Measurements from ENCODE around the gene CCDC88C.

CCDC88C gene

DNA sequence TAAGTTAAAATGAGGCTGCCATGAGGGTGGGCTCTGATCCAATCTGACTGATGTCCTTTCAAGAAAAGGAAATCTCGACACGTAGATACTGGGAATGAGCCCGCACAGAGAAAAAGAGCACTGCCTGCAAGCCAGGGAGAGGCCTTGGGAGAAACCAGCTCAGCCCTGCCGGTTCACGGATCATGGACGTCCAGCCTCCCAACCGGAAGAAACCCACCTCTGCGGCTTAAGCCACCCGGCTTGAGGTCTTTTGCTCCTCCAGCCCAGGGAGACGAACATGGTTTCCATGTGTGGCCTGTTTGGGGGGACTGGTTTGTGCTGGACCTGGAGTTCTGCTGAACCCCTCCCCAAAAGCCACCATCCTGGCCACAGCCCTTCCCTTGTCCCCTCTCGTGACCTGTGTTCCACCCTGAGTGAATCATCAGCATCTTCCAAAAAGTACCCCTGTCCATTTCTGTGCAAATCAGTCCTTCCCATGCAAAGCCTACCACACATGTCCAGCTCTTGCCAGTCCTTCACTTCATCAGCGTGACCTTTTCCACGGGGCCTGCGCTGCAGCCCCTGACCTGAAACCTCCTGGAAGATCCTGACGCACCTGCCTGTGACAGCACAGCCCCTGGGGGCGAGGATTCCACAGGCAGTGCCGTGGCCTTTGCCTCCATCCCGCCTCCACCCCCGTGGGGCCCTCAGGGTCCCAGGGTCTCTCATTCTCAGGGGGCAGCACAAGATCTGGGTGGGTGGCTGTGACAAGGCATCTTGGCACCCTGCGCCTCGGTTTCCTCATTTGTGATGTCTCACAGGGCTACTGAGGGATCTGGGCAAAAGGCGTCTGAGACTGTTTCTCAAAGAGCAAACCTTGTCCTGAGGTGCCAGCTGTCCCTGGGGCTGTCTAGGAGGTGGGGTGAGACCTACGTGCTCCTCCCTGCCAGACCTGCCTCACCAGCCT is 121.5 kb downstream of the CCDC88C start:
- peaks cover 0 to 73% (median 46%) of the 10 kb centered on the region in 5 donors for H3K36me3 ChIP-seq (ENCODE audit: control insufficient read depth in 5 of 5, insufficient read depth in 5 of 5, low read length in 5 of 5)
- no peak overlapping the region for H3K9ac ChIP-seq (ENCODE audit: low read length in 5 of 5)
- H3K27ac ChIP-seq (ENCODE audit: low read depth, low read length) = no peak overlapping the region
- H3K27me3 ChIP-seq (ENCODE audit: control insufficient read depth in 5 of 5, insufficient read depth in 4 of 5, low read length in 5 of 5) = no peaks in the 10 kb centered on the region
- no peak overlapping the region for H3K4me3 ChIP-seq (ENCODE audit: low read depth in 1 of 5, low read length in 5 of 5)
- no peaks in the 10 kb centered on the region for H3K4me1 ChIP-seq (ENCODE audit: control insufficient read depth in 5 of 5, insufficient read depth in 5 of 5, low read length in 5 of 5)
- no peaks in the 10 kb centered on the region for H3K9me3 ChIP-seq (ENCODE audit: control insufficient read depth in 5 of 5, low read length in 5 of 5)

DNA sequence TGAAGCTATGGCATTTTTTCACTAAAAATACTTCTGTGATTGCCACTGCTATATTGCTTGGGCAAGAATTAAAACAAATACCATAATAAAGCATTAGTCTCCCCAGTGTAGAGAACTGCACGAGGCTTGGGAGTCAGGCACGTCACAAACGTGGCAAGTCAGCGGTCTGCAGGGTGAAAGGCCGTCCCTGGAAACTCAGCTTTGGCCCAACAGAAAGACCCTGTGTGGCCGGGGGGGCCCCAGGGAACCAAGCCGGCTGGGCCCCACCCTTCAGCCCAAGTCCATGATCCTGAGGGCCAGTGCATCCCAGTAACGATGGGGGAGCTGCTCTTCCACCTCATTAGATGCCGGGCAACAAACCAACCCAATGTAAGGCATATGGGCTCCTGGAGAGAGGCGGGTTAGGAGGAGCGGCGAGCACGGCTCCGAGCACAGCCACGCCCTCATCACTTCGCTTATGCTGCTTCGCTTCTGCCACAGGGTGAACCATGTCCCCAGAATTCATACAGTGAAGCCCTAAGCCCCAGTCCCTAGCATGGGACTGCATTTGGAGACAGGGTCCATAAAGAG is 122.3 kb downstream of the CCDC88C start:
- H3K9ac ChIP-seq (ENCODE audit: low read length in 5 of 5) = no peak overlapping the region
- no peak overlapping the region for H3K27ac ChIP-seq (ENCODE audit: low read depth, low read length)
- H3K36me3 ChIP-seq (ENCODE audit: control insufficient read depth in 5 of 5, insufficient read depth in 5 of 5, low read length in 5 of 5) = peaks cover 0 to 70% (median 46%) of the 10 kb centered on the region in 5 donors
- H3K9me3 ChIP-seq (ENCODE audit: control insufficient read depth in 5 of 5, low read length in 5 of 5) = no peaks in the 10 kb centered on the region
- no peak overlapping the region for H3K4me3 ChIP-seq (ENCODE audit: low read depth in 1 of 5, low read length in 5 of 5)
- no peaks in the 10 kb centered on the region for H3K4me1 ChIP-seq (ENCODE audit: control insufficient read depth in 5 of 5, insufficient read depth in 5 of 5, low read length in 5 of 5)
- H3K27me3 ChIP-seq (ENCODE audit: control insufficient read depth in 5 of 5, insufficient read depth in 4 of 5, low read length in 5 of 5) = no peaks in the 10 kb centered on the region

DNA sequence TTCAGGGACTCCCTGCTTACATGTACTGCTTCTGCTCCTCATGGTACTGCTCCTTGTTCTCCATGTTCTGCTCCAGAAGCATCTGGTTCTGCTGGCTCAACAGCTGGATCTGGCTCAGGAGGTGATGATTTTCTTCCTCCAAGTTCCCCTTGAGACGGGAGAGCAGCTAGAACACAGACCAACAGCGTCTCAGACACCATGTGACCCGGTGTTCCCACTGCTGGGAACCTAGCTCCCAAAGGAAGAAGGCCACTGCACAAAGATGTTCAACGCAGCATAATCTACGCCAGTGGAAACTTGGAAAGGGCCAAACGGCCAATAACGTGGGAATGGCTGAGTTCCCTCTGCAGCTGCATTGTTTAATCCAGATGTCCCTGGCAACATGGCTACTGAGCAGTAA is 123.5 kb downstream of the CCDC88C start:
- no peak overlapping the region for H3K9ac ChIP-seq (ENCODE audit: low read length in 5 of 5)
- no peaks in the 10 kb centered on the region for H3K4me1 ChIP-seq (ENCODE audit: control insufficient read depth in 5 of 5, insufficient read depth in 5 of 5, low read length in 5 of 5)
- H3K4me3 ChIP-seq (ENCODE audit: low read depth in 1 of 5, low read length in 5 of 5) = no peak overlapping the region
- no peak overlapping the region for H3K27ac ChIP-seq (ENCODE audit: low read depth, low read length)
- peaks cover 0 to 70% (median 40%) of the 10 kb centered on the region in 5 donors for H3K36me3 ChIP-seq (ENCODE audit: control insufficient read depth in 5 of 5, insufficient read depth in 5 of 5, low read length in 5 of 5)
- no peaks in the 10 kb centered on the region for H3K27me3 ChIP-seq (ENCODE audit: control insufficient read depth in 5 of 5, insufficient read depth in 4 of 5, low read length in 5 of 5)
- no peaks in the 10 kb centered on the region for H3K9me3 ChIP-seq (ENCODE audit: control insufficient read depth in 5 of 5, low read length in 5 of 5)

DNA sequence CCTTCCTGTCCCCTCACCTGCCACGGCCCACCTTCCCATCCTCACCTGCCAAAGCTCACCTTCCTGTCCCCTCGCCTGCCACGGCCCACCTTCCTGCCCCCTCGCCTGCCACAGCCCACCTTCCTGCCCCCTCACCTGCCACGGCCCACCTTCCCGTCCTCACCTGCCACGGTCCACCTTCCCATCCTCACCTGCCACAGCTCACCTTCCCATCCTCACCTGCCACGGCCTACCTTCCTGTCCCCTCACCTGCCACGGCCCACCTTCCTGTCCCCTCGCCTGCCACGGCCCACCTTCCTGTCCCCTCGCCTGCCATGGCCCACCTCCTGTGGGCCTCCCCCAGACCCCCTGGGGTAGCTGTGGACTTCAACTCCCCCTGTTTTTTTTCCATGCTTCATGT is 124.3 kb downstream of the CCDC88C start:
- H3K9me3 ChIP-seq (ENCODE audit: control insufficient read depth in 5 of 5, low read length in 5 of 5) = no peaks in the 10 kb centered on the region
- no peak overlapping the region for H3K4me3 ChIP-seq (ENCODE audit: low read depth in 1 of 5, low read length in 5 of 5)
- H3K9ac ChIP-seq (ENCODE audit: low read length in 5 of 5) = no peak overlapping the region
- no peaks in the 10 kb centered on the region for H3K4me1 ChIP-seq (ENCODE audit: control insufficient read depth in 5 of 5, insufficient read depth in 5 of 5, low read length in 5 of 5)
- H3K27me3 ChIP-seq (ENCODE audit: control insufficient read depth in 5 of 5, insufficient read depth in 4 of 5, low read length in 5 of 5) = no peaks in the 10 kb centered on the region
- peaks cover 0 to 75% (median 44%) of the 10 kb centered on the region in 5 donors for H3K36me3 ChIP-seq (ENCODE audit: control insufficient read depth in 5 of 5, insufficient read depth in 5 of 5, low read length in 5 of 5)
- H3K27ac ChIP-seq (ENCODE audit: low read depth, low read length) = no peak overlapping the region

DNA sequence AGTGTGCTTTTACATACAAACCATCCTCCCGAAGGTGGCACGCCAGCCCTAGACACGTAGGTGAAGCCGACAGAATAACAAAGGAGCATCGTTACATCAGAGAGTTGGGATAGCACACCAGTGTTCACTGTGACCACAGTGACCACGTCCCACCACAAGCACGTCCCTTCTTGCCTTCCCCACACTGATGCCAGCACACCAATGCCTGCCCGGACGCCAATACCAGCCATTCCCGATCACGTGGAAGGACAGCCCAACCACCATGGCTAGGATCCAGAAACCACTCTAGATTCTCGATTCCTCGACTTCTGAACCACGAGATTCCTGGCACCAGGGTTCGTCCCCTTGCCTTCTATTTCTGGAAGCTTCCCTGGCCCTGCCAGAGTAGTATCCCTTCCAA is 125.1 kb downstream of the CCDC88C start:
- H3K9ac ChIP-seq (ENCODE audit: low read length in 5 of 5) = no peak overlapping the region
- H3K36me3 ChIP-seq (ENCODE audit: control insufficient read depth in 5 of 5, insufficient read depth in 5 of 5, low read length in 5 of 5) = peaks cover 0 to 81% (median 51%) of the 10 kb centered on the region in 5 donors
- no peaks in the 10 kb centered on the region for H3K4me1 ChIP-seq (ENCODE audit: control insufficient read depth in 5 of 5, insufficient read depth in 5 of 5, low read length in 5 of 5)
- no peaks in the 10 kb centered on the region for H3K27me3 ChIP-seq (ENCODE audit: control insufficient read depth in 5 of 5, insufficient read depth in 4 of 5, low read length in 5 of 5)
- no peak overlapping the region for H3K4me3 ChIP-seq (ENCODE audit: low read depth in 1 of 5, low read length in 5 of 5)
- no peaks in the 10 kb centered on the region for H3K9me3 ChIP-seq (ENCODE audit: control insufficient read depth in 5 of 5, low read length in 5 of 5)
- no peak overlapping the region for H3K27ac ChIP-seq (ENCODE audit: low read depth, low read length)

DNA sequence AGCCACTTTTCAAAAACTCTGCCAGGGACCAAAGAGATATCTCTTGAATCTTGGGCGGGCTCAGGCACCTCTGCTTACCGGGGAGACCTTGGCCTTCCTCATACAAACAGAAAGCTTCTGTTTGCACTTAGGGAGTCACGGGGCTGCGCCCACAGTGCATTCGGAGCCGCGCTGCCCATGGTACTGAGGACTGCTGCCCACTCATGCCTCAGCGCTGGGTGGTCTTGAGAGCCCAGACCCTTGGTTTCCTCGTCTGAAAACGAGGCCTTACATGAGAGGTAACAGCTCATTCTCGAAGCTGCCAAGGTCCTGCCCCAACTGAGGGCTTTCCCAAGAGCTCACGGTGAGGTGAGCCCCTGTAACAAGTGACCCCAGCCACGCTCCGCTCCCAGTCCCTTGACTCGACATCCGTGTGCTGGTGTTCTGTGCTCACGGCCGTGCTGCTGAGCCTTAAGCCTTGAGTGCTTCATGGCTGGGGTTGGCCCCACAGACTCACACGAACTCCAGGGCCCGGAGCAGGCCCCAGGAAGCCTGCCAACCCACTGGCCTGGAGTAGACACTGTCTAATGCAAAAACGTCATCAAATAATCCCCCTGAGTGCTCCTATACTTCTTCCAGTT is 125.7 kb downstream of the CCDC88C start:
- H3K36me3 ChIP-seq (ENCODE audit: control insufficient read depth in 5 of 5, insufficient read depth in 5 of 5, low read length in 5 of 5) = peaks cover 0 to 78% (median 48%) of the 10 kb centered on the region in 5 donors
- no peaks in the 10 kb centered on the region for H3K4me1 ChIP-seq (ENCODE audit: control insufficient read depth in 5 of 5, insufficient read depth in 5 of 5, low read length in 5 of 5)

DNA sequence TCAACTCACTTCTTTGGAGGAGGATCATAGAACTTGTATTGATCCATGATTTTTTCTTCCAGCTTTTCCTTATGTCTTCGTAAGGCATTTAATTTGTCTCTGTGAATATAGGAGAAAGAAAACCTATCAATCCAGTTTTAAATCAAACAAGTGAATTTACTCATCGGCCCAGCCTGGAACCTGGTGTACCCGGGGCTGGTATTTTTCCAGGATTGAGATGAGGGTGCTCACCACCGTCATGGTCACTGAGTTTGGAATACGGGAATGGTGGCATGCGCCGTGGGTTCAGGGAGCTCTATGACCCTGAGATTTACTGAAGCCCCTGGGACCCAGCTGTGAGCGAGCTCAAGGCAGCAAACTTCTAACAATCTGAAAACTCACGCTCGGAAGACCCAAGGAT is 126.6 kb downstream of the CCDC88C start:
- no peak overlapping the region for H3K4me3 ChIP-seq (ENCODE audit: low read depth in 1 of 5, low read length in 5 of 5)
- H3K27ac ChIP-seq (ENCODE audit: low read depth, low read length) = no peak overlapping the region
- no peaks in the 10 kb centered on the region for H3K4me1 ChIP-seq (ENCODE audit: control insufficient read depth in 5 of 5, insufficient read depth in 5 of 5, low read length in 5 of 5)
- H3K9ac ChIP-seq (ENCODE audit: low read length in 5 of 5) = no peak overlapping the region
- no peaks in the 10 kb centered on the region for H3K27me3 ChIP-seq (ENCODE audit: control insufficient read depth in 5 of 5, insufficient read depth in 4 of 5, low read length in 5 of 5)
- no peaks in the 10 kb centered on the region for H3K9me3 ChIP-seq (ENCODE audit: control insufficient read depth in 5 of 5, low read length in 5 of 5)
- H3K36me3 ChIP-seq (ENCODE audit: control insufficient read depth in 5 of 5, insufficient read depth in 5 of 5, low read length in 5 of 5) = peaks cover 0 to 69% (median 39%) of the 10 kb centered on the region in 5 donors

More for the DNA sequence above, 125.7 kb downstream of the CCDC88C start:
- no peak overlapping the region for H3K4me3 ChIP-seq (ENCODE audit: low read depth in 1 of 5, low read length in 5 of 5)
- no peak overlapping the region for H3K9ac ChIP-seq (ENCODE audit: low read length in 5 of 5)
- no peak overlapping the region for H3K27ac ChIP-seq (ENCODE audit: low read depth, low read length)
- no peaks in the 10 kb centered on the region for H3K9me3 ChIP-seq (ENCODE audit: control insufficient read depth in 5 of 5, low read length in 5 of 5)
- no peaks in the 10 kb centered on the region for H3K27me3 ChIP-seq (ENCODE audit: control insufficient read depth in 5 of 5, insufficient read depth in 4 of 5, low read length in 5 of 5)

DNA sequence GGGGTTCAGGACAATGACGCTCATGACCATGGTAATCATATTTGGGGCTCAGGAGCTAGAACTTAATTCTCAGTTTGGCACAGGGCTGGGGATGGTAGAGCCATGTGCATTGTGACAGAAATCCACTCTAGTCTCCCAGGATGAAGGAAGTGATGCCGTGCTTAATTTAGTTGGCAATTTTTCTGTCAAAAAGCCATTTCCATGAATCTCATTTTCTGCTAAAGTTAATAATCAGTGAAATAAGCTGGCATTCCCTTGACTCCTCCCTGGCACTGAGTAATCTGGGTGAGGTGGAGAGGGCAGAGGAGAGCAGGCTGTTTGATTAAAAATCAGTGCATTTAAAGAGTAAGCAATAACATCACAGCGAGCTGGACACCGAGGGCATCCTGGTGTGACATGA is 128.2 kb downstream of the CCDC88C start:
- Histone ChIP-seq H3K36me3 (ENCODE audit: control insufficient read depth in 5 of 5, insufficient read depth in 5 of 5, low read length in 5 of 5) (peaks cover 0 to 70% (median 43%) of the 10 kb centered on the region in 5 donors), H3K9me3 (ENCODE audit: control insufficient read depth in 5 of 5, low read length in 5 of 5) (no peaks in the 10 kb centered on the region), H3K9ac (ENCODE audit: low read length in 5 of 5) (no peak overlapping the region), H3K4me1 (ENCODE audit: control insufficient read depth in 5 of 5, insufficient read depth in 5 of 5, low read length in 5 of 5) (no peaks in the 10 kb centered on the region), H3K27ac (ENCODE audit: low read depth, low read length) (no peak overlapping the region), H3K27me3 (ENCODE audit: control insufficient read depth in 5 of 5, insufficient read depth in 4 of 5, low read length in 5 of 5) (no peaks in the 10 kb centered on the region), H3K4me3 (ENCODE audit: low read depth in 1 of 5, low read length in 5 of 5) (no peak overlapping the region)

DNA sequence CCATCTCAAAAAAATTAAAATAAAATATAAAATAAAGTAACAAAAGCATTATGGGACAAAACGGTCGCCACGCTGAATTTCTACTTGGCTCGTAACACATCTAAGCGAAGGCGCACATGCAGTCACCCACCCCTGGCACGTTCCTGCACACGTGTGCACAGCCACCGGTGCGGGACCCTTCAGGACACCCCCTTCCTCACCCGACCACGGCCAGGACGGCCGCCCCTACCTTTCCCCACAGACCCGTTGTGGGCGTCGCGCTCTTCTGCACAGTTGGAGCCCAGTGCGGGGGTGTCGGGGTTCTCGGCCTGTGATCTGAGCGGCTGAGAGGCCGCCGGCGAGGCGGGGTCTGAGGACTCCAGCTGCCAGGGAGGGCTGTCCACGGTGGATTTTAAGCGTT is 128.7 kb downstream of the CCDC88C start:
- no peak overlapping the region for H3K9ac ChIP-seq (ENCODE audit: low read length in 5 of 5)
- no peak overlapping the region for H3K4me3 ChIP-seq (ENCODE audit: low read depth in 1 of 5, low read length in 5 of 5)
- H3K4me1 ChIP-seq (ENCODE audit: control insufficient read depth in 5 of 5, insufficient read depth in 5 of 5, low read length in 5 of 5) = no peaks in the 10 kb centered on the region
- no peaks in the 10 kb centered on the region for H3K9me3 ChIP-seq (ENCODE audit: control insufficient read depth in 5 of 5, low read length in 5 of 5)
- no peaks in the 10 kb centered on the region for H3K27me3 ChIP-seq (ENCODE audit: control insufficient read depth in 5 of 5, insufficient read depth in 4 of 5, low read length in 5 of 5)
- H3K27ac ChIP-seq (ENCODE audit: low read depth, low read length) = no peak overlapping the region
- peaks cover 0 to 67% (median 44%) of the 10 kb centered on the region in 5 donors for H3K36me3 ChIP-seq (ENCODE audit: control insufficient read depth in 5 of 5, insufficient read depth in 5 of 5, low read length in 5 of 5)

DNA sequence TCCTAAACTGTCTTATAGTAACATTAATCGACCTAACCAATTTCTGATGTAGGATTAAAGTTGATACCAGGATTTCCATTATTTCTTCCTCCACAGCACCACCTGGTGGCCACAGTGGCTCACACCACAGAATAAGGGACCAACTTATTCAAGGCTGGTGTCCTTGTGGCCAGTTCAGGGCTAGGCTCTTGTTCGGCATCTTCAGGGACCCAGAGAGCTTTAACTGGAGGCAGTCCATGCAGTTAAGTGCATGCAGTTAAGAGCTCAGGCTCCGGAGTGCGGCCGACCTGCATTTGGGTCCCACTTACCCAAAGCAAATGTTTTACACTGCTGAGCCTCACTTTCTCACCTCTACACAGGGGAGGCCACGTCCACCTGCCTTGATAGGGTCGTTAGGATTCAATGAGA is 131.1 kb downstream of the CCDC88C start:
- Histone ChIP-seq H3K27me3 (ENCODE audit: control insufficient read depth in 5 of 5, insufficient read depth in 4 of 5, low read length in 5 of 5) (no peaks in the 10 kb centered on the region), H3K27ac (ENCODE audit: low read depth, low read length) (no peak overlapping the region), H3K9ac (ENCODE audit: low read length in 5 of 5) (no peak overlapping the region), H3K4me1 (ENCODE audit: control insufficient read depth in 5 of 5, insufficient read depth in 5 of 5, low read length in 5 of 5) (no peaks in the 10 kb centered on the region), H3K9me3 (ENCODE audit: control insufficient read depth in 5 of 5, low read length in 5 of 5) (no peaks in the 10 kb centered on the region), H3K4me3 (ENCODE audit: low read depth in 1 of 5, low read length in 5 of 5) (no peak overlapping the region), H3K36me3 (ENCODE audit: control insufficient read depth in 5 of 5, insufficient read depth in 5 of 5, low read length in 5 of 5) (peaks cover 0 to 62% (median 49%) of the 10 kb centered on the region in 5 donors)

Data from subcutaneous abdominal adipose tissue (tissue), 5 donors.